ENCODE data around the gene MSH3.

DNA sequence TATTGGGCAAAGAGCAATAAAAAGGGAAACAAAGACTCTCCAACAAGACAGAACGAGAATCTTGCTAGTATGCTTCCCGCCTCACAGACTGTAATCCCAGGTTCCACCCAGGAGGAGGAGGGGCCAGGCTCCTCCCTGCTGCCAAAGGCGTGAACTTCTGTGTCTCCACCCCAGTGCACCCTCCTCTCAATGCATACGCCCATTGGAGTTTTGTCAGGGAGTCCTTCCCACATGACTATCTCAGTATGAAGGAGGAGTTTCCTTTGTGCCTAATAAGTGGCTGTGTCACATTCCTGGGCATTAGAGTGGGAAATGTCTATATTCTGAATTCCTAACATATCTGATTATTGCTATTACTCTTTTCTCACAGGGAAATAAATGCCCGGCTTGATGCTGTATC lies 106.7 kb downstream of the MSH3 start:
- no peak for TF ChIP-seq POLR2A (IDR thresholded peaks at IDR 0.05)
- TF ChIP-seq, protein P1, sequence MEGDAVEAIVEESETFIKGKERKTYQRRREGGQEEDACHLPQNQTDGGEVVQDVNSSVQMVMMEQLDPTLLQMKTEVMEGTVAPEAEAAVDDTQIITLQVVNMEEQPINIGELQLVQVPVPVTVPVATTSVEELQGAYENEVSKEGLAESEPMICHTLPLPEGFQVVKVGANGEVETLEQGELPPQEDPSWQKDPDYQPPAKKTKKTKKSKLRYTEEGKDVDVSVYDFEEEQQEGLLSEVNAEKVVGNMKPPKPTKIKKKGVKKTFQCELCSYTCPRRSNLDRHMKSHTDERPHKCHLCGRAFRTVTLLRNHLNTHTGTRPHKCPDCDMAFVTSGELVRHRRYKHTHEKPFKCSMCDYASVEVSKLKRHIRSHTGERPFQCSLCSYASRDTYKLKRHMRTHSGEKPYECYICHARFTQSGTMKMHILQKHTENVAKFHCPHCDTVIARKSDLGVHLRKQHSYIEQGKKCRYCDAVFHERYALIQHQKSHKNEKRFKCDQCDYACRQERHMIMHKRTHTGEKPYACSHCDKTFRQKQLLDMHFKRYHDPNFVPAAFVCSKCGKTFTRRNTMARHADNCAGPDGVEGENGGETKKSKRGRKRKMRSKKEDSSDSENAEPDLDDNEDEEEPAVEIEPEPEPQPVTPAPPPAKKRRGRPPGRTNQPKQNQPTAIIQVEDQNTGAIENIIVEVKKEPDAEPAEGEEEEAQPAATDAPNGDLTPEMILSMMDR (IDR thresholded peaks at IDR 0.05), result no peak
- no peak for TF ChIP-seq EP300 (IDR thresholded peaks at IDR 0.05)

All from stomach (tissue), 4 donors.